Peyer's patch (tissue), 4 donors: ENCODE results near the gene GATM.

Experiments used
- CTCF ChIP-seq, 6 experiments: fragments of 450-650 bp in 4 of 6; fragments of 200-600 bp in 2 of 6; sonication (generic) in 1 of 6; IDR thresholded peaks; one replicate each; pipeline ENCODE4 v1.5.1; 2017 to 2019; ENCODE audit warnings: antibody characterized with exemption in 6 of 6, mild to moderate bottlenecking in 3 of 6, moderate library complexity in 1 of 6
- POLR2A ChIP-seq, 2 donors: fragments of 450-650 bp; IDR thresholded peaks; one replicate each; pipeline ENCODE4 v1.5.1; 2017; ENCODE audit warnings: antibody characterized with exemption in 2 of 2, mild to moderate bottlenecking in 2 of 2, moderate library complexity in 2 of 2

- TF ChIP-seq CTCF (IDR thresholded peaks at IDR 0.05) (no peak), POLR2A (IDR thresholded peaks at IDR 0.05) (no peak)
Observed at GRCh38 chr15:45384700-45385099, 6.4 kb upstream of the GATM start.
